Cerebellar nuclear complex (tissue), 1 donor: ENCODE measurements around the gene MICOS13.

Experiments
- DNase-seq, 2 experiments: peaks; one replicate each; lab custom pipeline; 2025; lab: John Stamatoyannopoulos, UW

The MICOS13 gene

DNA sequence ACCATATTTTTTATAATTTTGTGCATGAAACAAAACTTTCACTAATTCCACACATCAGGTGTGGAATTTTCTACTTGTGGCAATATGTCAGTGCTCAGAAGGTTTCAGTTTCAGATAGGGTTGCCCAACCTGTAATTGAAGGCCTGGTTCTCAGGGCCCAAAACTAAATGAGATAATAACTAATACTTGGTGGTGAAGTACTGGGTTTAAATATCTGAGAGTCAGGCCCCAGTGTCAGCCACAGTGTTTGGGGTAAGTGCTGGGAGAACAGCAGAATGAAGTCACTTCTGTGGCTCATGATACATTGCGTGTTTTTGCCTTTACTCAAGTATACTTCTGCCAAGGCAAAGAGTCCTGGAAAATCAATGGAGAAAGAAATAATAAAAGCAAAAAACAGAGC is 51.9 kb downstream of the MICOS13 start:
- no peak for DNase-seq
